Liver (tissue), 9 donors: ENCODE results near the gene IL11RA. TPM values are rescaled to one million over a fixed set of nuclear protein-coding genes. Genes with fewer than 3 reads are reported as not detected.

Experiments used
- DNase-seq: peaks from one replicate; pipeline ENCODE4 v3.0.0-alpha.2; 2017; ENCODE audit warnings: low spot score
- H3K27ac ChIP-seq, 2 donors: one replicate each; pipeline ENCODE4 v1.7.0; 2013; ENCODE audit warnings: inconsistent platforms in 2 of 2, low read length in 2 of 2, control low read depth in 1 of 2, low read depth in 1 of 2, mild to moderate bottlenecking in 1 of 2
- H3K27me3 ChIP-seq, 4 donors: one replicate each; pipeline versions ENCODE4 v1.6.1 to v1.7.0; 2013; ENCODE audit warnings: low read length in 3 of 4, inconsistent platforms in 1 of 4, mild to moderate bottlenecking in 1 of 4, moderate library complexity in 1 of 4; ENCODE audit not compliant: control insufficient read depth in 4 of 4, insufficient read depth in 4 of 4
- H3K36me3 ChIP-seq, 4 donors: one replicate each; pipeline versions ENCODE4 v1.6.1 to v1.7.0; 2013; ENCODE audit warnings: low read length in 3 of 4, mild to moderate bottlenecking in 3 of 4, low read depth in 1 of 4, moderate library complexity in 1 of 4; ENCODE audit not compliant: control insufficient read depth in 4 of 4, insufficient read depth in 3 of 4
- H3K4me1 ChIP-seq, 4 donors: one replicate each; pipeline versions ENCODE4 v1.6.1 to v1.7.0; 2013; ENCODE audit warnings: low read length in 3 of 4, mild to moderate bottlenecking in 3 of 4, moderate library complexity in 1 of 4; ENCODE audit not compliant: control insufficient read depth in 4 of 4, insufficient read depth in 4 of 4
- H3K4me3 ChIP-seq, 3 donors: one replicate each; pipeline versions ENCODE4 v1.6.1 to v1.7.0; 2013; ENCODE audit warnings: low read length in 3 of 3, control low read depth in 1 of 3, low read depth in 1 of 3, mild to moderate bottlenecking in 1 of 3
- H3K9ac ChIP-seq, 2 donors: one replicate each; pipeline ENCODE4 v1.7.0; 2013; ENCODE audit warnings: low read length in 2 of 2, mild to moderate bottlenecking in 2 of 2, moderate library complexity in 2 of 2, control low read depth in 1 of 2, low read depth in 1 of 2
- H3K9me3 ChIP-seq, 4 donors: one replicate each; pipeline versions ENCODE4 v1.6.1 to v1.7.0; 2013; ENCODE audit warnings: low read length in 3 of 4; ENCODE audit not compliant: control insufficient read depth in 4 of 4
- EGR1 ChIP-seq, 2 donors: IDR thresholded peaks; 2 replicates each; pipeline ENCODE4 v1.6.1; 2016 to 2018; ENCODE audit warnings: antibody characterized with exemption in 2 of 2, low read depth in 2 of 2
- FOXA1 ChIP-seq: IDR thresholded peaks from 2 replicates; pipeline ENCODE4 v1.6.1; 2016; ENCODE audit warnings: antibody characterized with exemption
- FOXA2 ChIP-seq: IDR thresholded peaks from 2 replicates; pipeline ENCODE4 v1.6.1; 2016; ENCODE audit warnings: antibody characterized with exemption
- GABPA ChIP-seq, 2 donors: IDR thresholded peaks in 1 of 2; conservative IDR thresholded peaks in 1 of 2; 2 replicates each; pipeline ENCODE4 v1.6.1; 2016; ENCODE audit warnings: antibody characterized with exemption in 2 of 2, mild to moderate bottlenecking in 1 of 2, moderate library complexity in 1 of 2
- HNF4A ChIP-seq, 2 donors: conservative IDR thresholded peaks; 2 replicates each; pipeline ENCODE4 v1.6.1; 2016; ENCODE audit warnings: antibody characterized with exemption in 2 of 2, mild to moderate bottlenecking in 2 of 2
- HNF4G ChIP-seq: IDR thresholded peaks from 2 replicates; pipeline ENCODE4 v1.6.1; 2016; ENCODE audit warnings: antibody characterized with exemption
- JUND ChIP-seq, 2 donors: IDR thresholded peaks; 2 replicates each; pipeline ENCODE4 v1.6.1; 2016; ENCODE audit warnings: antibody characterized with exemption in 2 of 2
- NR2F2 ChIP-seq: IDR thresholded peaks from 2 replicates; pipeline ENCODE4 v1.6.1; 2016; ENCODE audit warnings: antibody characterized with exemption
- RAD21 ChIP-seq, 2 donors: IDR thresholded peaks; 2 replicates each; pipeline ENCODE4 v1.6.1; 2016; ENCODE audit warnings: antibody characterized with exemption in 2 of 2, mild to moderate bottlenecking in 2 of 2
- RXRA ChIP-seq, 2 donors: IDR thresholded peaks; 2 replicates each; pipeline ENCODE4 v1.6.1; 2017 to 2018; ENCODE audit warnings: antibody characterized with exemption in 2 of 2, mild to moderate bottlenecking in 1 of 2
- SP1 ChIP-seq: IDR thresholded peaks from 2 replicates; pipeline ENCODE4 v1.6.1; 2018; ENCODE audit warnings: antibody characterized with exemption, mild to moderate bottlenecking
- TAF1 ChIP-seq: conservative IDR thresholded peaks from 2 replicates; pipeline ENCODE4 v1.6.1; 2016; ENCODE audit warnings: antibody characterized with exemption, mild to moderate bottlenecking
- YY1 ChIP-seq: IDR thresholded peaks from 2 replicates; pipeline ENCODE4 v1.6.1; 2016; ENCODE audit warnings: antibody characterized with exemption, mild to moderate bottlenecking
- WGBS: extraction: QIAGEN DNeasy Blood & Tissue Kit; methylation state at CpG from one replicate; pipeline ENCODE4 v1.1.7; 2013; 5-methylcytosine and 5-hydroxymethylcytosine counted together
- polyA plus RNA-seq, 2 donors: library from polyadenylated mRNA; stranded (reverse) in 1 of 2; unstranded in 1 of 2; fragments of 200-250 nt in 1 of 2; fragments of >200 nt in 1 of 2; fragmentation: Nextera tagmentation in 1 of 2; extraction: Ambion mirVana in 1 of 2; gene quantifications; one replicate each; pipeline versions ENCODE4 v1.2.1 to v1.2.3, GENCODE V29; 2013 to 2015
- total RNA-seq, 2 donors: library from RNA; depleted of rRNA; stranded (reverse); fragments of >200 nt; gene quantifications; one replicate each; pipeline ENCODE4 v1.2.3, GENCODE V29; 2014
- TF ChIP-seq, protein P1 (sequence below): IDR thresholded peaks from 2 replicates; pipeline ENCODE4 v1.6.1; 2016; ENCODE audit warnings: antibody characterized with exemption
- TF ChIP-seq, protein P2 (sequence below): IDR thresholded peaks from 2 replicates; pipeline ENCODE4 v1.6.1; 2016; ENCODE audit warnings: antibody characterized with exemption
- TF ChIP-seq, protein P3 (sequence below): IDR thresholded peaks from 2 replicates; pipeline ENCODE4 v1.6.1; 2016; ENCODE audit warnings: antibody characterized with exemption
- TF ChIP-seq, protein P4 (sequence below): IDR thresholded peaks from 2 replicates; pipeline ENCODE4 v1.6.1; 2016; ENCODE audit warnings: antibody characterized with exemption, mild to moderate bottlenecking
- TF ChIP-seq, protein P5 (sequence below): fragments of 150-350 bp; IDR thresholded peaks from 2 replicates; pipeline ENCODE4 v1.5.1; 2017; ENCODE audit warnings: improper control_type of control experiment, low read depth, low read length; ENCODE audit not compliant: missing input control
- donor health status: healthy.
- donor health status: healthy.
- donor health status: healthy.
- donor health status: healthy.
- donor health status: healthy.

Gene IL11RA
- total and polyA plus RNA-seq, 4 donors: 10.0 to 35.3 (median 14.7) TPM

DNA sequence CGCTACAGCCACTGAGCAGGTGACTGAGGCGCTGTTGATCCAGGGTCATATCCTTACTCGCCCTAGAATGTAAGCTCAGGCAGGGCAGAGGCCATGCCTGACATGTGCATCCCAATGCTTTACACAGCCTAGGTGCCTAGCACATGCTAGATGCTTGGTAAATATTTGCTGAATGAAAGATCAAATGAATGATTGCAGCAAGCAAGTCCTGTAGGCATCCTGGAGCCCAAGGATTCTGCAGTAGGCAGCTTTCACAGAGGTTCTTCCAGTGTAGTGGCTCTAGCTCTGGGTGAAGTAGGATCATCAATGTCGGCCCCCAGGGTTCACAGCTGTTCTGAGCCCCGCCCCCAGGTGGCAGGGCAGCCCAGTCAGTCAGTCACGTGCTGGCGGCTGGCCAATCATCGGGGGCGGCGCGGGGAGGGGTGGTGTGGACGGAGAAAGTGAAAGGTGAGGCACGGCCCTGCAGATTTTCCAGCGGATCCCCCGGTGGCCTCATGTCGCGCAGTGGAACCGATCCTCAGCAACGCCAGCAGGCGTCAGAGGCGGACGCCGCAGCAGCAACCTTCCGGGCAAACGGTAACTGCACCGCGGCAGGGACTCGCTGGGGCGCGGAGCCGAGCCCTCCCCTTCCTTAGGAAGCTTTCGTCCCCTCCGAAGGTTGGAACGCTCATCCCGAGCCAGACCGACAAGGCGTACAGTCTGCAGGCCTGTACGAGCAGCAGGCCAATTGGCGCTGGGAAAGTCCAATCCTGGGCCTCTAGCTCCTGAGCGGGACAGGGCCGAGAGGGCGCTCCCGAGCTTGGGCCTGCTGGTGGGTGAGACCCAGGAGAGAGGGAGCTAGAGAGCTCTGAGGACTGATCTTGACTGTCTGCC, 5.5 kb upstream of the IL11RA start, which contains the start of gene GALT:
TSS of gene GALT (plus strand) at position 465 of the 873 bp plus-strand sequence. CDS start at position 495, 30 bp downstream.
- Histone ChIP-seq H3K9ac (peak within 1 kb of the TSS; percentile 82 to 93), H3K27me3 (no peaks in the 10 kb centered on the region), H3K36me3 (peaks cover 0 to 15% (median 10%) of the 10 kb centered on the region in 4 donors), H3K4me1 (peaks cover 15 to 78% (median 70%) of the 10 kb centered on the region in 4 donors), H3K9me3 (no peaks in the 10 kb centered on the region), H3K4me3 (peak within 1 kb of the TSS; percentile 61 to 88 (median 78)), H3K27ac (peak within 1 kb of the TSS; percentile 86 to 94)
- WGBS: 2% methylated on average over 43 of the region's 43 CpGs
- peak in 1 of 2 donors; percentile 57 for TF ChIP-seq GABPA (IDR thresholded peaks at IDR 0.05 in 1 of 2, conservative IDR thresholded peaks at IDR 0.05 in 1 of 2)
- TF ChIP-seq FOXA1: peak; percentile 79
- TF ChIP-seq, protein P1, sequence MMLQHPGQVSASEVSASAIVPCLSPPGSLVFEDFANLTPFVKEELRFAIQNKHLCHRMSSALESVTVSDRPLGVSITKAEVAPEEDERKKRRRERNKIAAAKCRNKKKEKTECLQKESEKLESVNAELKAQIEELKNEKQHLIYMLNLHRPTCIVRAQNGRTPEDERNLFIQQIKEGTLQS: no peak
- TF ChIP-seq RAD21 (IDR thresholded peaks at IDR 0.05): peak; percentile 3 to 43
- TF ChIP-seq, protein P2, sequence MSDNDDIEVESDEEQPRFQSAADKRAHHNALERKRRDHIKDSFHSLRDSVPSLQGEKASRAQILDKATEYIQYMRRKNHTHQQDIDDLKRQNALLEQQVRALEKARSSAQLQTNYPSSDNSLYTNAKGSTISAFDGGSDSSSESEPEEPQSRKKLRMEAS: peak; percentile 93
- TF ChIP-seq JUND (IDR thresholded peaks at IDR 0.05): peak in 1 of 2 donors; percentile 77
- TF ChIP-seq, protein P3, sequence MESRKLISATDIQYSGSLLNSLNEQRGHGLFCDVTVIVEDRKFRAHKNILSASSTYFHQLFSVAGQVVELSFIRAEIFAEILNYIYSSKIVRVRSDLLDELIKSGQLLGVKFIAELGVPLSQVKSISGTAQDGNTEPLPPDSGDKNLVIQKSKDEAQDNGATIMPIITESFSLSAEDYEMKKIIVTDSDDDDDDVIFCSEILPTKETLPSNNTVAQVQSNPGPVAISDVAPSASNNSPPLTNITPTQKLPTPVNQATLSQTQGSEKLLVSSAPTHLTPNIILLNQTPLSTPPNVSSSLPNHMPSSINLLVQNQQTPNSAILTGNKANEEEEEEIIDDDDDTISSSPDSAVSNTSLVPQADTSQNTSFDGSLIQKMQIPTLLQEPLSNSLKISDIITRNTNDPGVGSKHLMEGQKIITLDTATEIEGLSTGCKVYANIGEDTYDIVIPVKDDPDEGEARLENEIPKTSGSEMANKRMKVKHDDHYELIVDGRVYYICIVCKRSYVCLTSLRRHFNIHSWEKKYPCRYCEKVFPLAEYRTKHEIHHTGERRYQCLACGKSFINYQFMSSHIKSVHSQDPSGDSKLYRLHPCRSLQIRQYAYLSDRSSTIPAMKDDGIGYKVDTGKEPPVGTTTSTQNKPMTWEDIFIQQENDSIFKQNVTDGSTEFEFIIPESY: no peak
- TF ChIP-seq YY1: peak; percentile 68
- peak; percentile 52 for TF ChIP-seq NR2F2
- TF ChIP-seq HNF4G: no peak
- TF ChIP-seq EGR1 (IDR thresholded peaks at IDR 0.05; ENCODE audit: low read depth in 2 of 2): peak; percentile 56 to 64
- TF ChIP-seq RXRA (IDR thresholded peaks at IDR 0.05): peak; percentile 91 to 95
- peak; percentile 67 to 90 for TF ChIP-seq HNF4A (conservative IDR thresholded peaks at IDR 0.05)
- TF ChIP-seq, protein P4, sequence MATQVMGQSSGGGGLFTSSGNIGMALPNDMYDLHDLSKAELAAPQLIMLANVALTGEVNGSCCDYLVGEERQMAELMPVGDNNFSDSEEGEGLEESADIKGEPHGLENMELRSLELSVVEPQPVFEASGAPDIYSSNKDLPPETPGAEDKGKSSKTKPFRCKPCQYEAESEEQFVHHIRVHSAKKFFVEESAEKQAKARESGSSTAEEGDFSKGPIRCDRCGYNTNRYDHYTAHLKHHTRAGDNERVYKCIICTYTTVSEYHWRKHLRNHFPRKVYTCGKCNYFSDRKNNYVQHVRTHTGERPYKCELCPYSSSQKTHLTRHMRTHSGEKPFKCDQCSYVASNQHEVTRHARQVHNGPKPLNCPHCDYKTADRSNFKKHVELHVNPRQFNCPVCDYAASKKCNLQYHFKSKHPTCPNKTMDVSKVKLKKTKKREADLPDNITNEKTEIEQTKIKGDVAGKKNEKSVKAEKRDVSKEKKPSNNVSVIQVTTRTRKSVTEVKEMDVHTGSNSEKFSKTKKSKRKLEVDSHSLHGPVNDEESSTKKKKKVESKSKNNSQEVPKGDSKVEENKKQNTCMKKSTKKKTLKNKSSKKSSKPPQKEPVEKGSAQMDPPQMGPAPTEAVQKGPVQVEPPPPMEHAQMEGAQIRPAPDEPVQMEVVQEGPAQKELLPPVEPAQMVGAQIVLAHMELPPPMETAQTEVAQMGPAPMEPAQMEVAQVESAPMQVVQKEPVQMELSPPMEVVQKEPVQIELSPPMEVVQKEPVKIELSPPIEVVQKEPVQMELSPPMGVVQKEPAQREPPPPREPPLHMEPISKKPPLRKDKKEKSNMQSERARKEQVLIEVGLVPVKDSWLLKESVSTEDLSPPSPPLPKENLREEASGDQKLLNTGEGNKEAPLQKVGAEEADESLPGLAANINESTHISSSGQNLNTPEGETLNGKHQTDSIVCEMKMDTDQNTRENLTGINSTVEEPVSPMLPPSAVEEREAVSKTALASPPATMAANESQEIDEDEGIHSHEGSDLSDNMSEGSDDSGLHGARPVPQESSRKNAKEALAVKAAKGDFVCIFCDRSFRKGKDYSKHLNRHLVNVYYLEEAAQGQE: peak; percentile 64
- peak; percentile 87 for TF ChIP-seq FOXA2
- TF ChIP-seq, protein P5, sequence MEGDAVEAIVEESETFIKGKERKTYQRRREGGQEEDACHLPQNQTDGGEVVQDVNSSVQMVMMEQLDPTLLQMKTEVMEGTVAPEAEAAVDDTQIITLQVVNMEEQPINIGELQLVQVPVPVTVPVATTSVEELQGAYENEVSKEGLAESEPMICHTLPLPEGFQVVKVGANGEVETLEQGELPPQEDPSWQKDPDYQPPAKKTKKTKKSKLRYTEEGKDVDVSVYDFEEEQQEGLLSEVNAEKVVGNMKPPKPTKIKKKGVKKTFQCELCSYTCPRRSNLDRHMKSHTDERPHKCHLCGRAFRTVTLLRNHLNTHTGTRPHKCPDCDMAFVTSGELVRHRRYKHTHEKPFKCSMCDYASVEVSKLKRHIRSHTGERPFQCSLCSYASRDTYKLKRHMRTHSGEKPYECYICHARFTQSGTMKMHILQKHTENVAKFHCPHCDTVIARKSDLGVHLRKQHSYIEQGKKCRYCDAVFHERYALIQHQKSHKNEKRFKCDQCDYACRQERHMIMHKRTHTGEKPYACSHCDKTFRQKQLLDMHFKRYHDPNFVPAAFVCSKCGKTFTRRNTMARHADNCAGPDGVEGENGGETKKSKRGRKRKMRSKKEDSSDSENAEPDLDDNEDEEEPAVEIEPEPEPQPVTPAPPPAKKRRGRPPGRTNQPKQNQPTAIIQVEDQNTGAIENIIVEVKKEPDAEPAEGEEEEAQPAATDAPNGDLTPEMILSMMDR: no peak
- peak; percentile 78 for TF ChIP-seq SP1
- TF ChIP-seq TAF1: peak; percentile 63
- DNase-seq: peak; percentile 100
